CD4-positive, alpha-beta T cell treated with Interferon gamma for 1 hour (primary cell): ENCODE data around the gene TBC1D22A.

Source experiments
- DNase-seq: peaks from one replicate; pipeline ENCODE4 v3.0.0-alpha.2; 2020

TBC1D22A gene

DNA sequence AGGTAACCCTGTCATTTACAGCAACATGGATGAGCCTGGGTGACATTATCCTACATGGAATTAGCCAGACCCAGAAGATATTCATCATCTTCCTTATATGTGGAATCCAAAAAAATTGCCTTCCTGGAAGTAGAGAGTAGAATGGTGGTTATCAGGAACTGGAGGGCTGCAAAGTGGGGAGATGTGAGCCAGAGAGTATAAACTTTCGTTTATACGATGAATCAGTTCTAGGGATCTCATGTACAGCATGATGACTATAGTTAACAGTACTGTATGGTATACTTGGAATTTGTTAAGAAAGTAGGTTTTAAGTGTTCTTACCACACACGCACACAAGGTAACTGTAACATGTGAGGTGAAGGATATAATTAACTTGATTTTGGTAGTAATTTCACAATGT is 79.1 kb downstream of the TBC1D22A start:
- DNase-seq, result no peak

- DNase-seq, result no peak
Measured at GRCh38 chr22:46842606-46843005, 80.2 kb downstream of the TBC1D22A start.

DNA sequence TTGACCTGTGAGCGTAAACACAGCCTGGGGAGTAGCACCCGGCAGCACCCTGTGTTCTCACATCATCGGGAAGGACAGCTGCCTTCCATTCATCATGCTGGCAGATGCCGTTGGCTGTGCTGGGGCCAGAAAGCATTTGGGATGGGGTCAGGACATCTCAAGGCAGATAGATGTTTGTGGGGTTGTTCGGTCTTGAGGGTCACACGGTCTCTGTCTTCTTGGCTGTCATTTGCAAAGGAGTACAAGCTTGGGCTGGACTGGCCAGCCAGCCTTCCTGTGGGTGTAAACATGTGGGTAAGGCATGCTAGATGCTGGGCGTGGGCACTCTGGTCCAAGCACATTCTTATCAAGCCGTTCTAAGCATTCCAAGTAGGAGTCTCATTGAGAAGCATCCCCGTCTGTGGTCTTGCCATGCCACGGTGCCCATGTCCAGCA is 81.4 kb downstream of the TBC1D22A start:
- no peak for DNase-seq

DNA sequence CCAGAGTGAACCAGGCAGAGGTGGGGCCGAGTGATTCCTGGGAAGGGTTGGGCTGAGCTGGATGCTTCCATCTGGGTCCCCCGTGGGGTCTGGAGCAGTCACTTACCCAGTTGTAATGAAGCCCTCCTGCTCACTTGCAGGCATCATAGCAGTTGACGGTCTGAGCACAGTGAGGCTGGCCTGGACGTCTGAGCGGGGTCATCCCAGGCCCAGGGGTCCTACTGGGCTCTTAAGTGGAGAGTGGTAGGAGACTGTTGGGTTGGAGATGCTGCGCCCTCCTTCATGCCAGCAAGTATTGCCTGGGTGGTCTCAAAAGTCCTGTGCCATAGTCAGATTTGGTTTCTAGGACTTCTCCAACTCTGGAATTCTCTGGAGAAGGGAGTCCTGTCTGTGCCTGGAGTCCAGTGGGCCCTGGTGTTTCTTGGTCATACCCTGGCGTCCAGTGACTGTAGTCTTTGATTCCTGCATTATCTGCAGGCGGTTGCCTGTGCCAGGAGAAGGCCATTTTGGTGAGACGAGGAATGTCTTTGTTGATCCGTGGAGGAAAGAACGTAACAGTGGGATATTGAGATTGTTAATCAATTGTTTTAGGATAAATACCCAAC is 82.3 kb downstream of the TBC1D22A start:
- no peak for DNase-seq

DNA sequence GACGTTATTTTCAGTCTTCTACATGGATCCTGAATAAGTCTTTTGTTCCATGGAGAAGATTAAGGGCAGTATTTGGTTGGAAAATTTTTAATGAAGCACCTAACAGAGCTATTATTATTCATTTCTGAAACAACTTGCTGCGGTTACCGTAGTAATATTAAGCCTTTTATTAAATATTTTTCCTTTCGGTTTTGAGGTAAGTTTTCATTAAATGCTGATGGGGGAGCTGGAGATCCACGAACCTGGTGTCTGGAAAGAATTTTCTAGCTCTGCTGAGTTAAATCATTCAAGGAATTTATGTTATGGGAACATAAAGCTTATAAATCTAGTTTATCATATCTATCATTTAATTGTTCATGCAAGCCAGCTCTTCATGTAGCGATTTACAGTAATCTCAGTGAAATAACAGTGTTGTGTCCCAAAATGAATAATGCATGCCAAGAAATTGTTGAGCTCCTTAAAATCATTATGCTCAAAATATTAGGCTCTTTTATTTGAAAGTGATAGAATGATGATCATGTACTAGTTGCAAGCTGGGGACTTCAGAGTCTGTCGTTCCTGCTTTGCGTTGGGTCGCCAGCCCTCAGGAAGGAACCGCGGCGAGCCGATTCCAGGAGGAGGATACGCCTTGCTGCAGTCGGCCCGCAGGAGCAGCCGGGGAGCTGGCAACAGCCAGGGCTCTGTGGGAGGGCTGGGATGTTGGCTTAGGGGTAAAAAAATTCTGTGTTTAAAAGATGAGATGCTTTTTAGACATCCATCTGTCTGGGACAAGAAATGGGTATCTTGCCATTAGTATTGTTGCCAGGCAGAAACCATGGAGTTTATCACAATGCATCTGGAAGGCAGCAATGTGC is 83.1 kb downstream of the TBC1D22A start:
- DNase-seq, result no peak

DNA sequence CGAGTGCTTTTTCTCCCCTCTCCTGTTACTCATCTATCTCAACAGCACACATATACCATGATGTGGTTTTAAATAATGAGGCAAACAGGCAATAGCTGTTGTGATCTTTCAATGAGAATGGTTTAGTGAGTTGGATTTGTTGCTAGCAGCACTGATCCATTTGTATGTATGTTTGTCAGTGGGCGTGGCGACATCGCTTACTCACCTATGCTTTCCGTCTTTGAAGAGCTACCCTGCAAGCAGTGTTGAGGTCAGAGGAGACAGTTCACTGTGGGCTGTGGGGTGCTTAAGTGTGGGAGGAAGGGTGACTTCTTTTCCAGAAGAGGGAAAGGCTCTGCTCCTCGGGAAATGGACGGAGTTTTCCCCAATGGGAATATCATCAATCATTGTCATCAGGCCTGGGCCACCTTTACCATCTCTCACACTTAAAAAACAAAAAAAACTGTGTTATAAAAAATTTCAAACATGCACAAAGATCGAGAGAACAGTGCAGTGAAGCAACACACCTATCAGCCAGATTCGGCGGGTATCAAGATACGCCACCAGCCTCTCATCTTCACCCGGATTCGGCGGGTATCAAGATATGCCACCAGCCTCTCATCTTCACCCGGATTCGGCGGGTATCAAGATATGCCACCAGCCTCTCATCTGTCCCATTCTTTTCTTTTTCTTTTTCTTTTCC is 83.8 kb downstream of the TBC1D22A start:
- DNase-seq, result no peak

DNA sequence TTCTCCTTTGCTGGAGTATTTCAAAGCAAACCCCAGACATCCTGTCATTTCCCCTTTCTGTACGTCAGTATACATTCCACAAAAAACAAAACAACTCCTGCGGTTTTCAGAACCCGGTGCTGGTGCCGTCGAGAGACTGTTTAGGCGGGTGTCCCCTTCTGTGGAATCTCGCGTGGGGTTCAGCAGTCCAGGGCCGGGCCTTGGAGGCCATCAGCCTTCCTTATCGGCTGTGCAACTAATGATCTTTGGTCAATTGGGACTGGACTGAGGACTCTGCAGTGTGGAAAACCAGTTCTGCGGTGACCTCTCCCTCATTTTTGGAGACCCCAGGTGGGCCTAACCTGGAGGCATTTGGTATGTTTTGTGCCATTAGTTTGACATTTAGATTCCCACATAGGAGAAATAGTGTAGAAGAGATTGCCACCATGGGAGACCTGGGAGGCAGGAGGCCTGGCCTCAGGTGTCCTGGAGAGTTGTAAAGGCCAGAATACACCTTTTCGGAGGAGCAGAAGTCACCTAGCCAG is 84.4 kb downstream of the TBC1D22A start:
- no peak for DNase-seq

GRCh38 chr22:46848197-46848596 is 85.7 kb downstream of the TBC1D22A start:
- DNase-seq, result no peak

DNA sequence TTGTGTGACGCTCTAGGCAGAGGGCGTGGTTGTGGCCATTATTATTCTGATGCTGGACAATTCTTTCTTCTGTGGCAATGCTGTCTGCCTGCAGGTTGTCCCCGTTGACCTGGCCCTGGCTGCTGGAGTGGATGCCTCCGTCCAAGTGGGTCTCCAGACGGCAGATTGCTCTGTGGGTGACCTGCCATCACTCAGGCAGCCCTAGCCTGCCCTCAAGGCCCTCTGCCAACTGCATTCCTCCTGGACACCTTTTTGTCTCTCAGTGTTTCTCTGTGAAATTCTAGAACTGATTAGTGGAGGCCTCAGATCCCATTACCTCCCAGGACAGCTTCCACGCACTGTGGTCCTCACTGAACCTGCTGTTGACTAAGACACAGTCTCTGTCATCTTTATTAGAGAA is 86.7 kb downstream of the TBC1D22A start:
- DNase-seq, result no peak

DNA sequence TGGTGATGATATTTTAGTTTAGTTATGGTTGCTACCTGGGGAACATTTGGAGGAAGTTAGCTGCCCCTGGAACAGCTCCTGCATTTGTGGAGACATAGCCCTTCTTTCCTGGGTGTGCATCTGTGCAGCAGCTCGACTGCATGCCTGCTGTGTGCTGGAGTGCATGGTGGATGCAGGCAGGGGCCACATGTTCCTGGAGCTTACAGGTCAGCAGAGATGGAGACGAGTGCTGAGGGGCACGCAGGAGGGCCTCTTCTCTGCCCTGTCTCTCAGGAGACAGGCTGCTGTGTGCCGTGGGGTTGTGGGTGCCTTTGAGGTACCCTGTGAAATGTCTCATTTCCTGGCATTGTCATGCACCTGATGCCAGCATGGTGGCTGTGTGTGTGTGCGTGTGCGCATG is 87.5 kb downstream of the TBC1D22A start:
- DNase-seq, result no peak

- no peak for DNase-seq
Measured at GRCh38 chr22:46851311-46851710, 88.9 kb downstream of the TBC1D22A start.

GRCh38 chr22:46851941-46852340 is 89.5 kb downstream of the TBC1D22A start:
- DNase-seq, result no peak

- DNase-seq, result no peak
Measured at GRCh38 chr22:46852771-46853170, 90.3 kb downstream of the TBC1D22A start.

- no peak for DNase-seq
Measured at GRCh38 chr22:46853191-46853590, 90.7 kb downstream of the TBC1D22A start.

DNA sequence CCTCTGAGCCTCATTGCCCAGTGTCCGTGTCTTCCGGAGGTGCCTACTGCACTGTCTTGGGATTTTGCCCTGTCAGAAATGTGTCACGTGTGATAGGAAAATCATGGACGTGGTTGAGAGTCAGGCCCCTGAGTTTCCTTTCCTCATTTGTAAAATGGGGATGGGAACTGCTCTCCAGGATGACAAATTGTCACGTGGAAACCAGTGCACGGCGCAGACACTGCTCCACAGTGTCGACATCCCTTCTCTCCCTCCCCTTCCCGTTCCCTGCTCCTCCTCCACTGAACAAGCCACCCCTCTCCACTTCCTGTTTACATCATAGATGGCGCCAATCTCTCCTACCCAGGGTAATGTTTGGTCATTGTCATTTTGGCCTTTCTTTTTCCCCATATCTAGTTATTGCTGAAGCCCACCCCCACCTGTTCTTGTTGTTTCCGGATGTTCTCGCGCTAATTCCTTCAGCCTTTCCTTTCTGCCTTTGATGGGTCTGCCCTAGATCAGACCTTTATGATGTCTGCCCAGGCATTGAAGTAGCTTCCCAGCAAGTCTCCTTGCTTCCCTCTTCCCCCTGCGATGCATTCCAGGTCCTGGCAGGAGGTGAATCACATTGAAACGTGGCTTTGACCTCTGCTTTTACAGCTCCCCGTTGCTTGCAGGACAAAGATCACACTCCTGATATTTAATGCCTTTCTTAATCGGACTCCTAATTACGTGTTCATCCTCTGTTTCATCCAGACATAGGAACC is 91.8 kb downstream of the TBC1D22A start:
- DNase-seq, result peak; percentile 53

- no peak for DNase-seq
Measured at GRCh38 chr22:46855681-46856080, 93.2 kb downstream of the TBC1D22A start.

DNA sequence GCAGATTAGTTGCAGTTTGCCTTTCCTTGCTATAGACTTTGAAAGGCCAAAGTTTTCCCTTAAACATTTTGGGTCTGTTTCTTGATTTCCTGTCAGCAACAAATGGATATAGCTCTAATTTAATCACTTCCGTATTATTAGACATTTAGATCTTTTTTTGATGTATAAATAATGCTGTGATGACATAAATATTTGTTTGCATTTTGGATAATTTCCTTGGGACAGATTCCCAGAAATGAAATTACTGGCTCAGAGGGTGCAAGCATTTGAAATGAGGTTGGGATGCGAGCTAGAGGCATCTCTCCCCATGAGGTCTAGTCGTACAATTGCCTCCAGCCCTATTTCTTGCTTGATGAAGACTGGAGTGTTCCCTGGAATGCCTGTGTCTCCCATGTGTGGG is 94.2 kb downstream of the TBC1D22A start:
- no peak for DNase-seq

DNA sequence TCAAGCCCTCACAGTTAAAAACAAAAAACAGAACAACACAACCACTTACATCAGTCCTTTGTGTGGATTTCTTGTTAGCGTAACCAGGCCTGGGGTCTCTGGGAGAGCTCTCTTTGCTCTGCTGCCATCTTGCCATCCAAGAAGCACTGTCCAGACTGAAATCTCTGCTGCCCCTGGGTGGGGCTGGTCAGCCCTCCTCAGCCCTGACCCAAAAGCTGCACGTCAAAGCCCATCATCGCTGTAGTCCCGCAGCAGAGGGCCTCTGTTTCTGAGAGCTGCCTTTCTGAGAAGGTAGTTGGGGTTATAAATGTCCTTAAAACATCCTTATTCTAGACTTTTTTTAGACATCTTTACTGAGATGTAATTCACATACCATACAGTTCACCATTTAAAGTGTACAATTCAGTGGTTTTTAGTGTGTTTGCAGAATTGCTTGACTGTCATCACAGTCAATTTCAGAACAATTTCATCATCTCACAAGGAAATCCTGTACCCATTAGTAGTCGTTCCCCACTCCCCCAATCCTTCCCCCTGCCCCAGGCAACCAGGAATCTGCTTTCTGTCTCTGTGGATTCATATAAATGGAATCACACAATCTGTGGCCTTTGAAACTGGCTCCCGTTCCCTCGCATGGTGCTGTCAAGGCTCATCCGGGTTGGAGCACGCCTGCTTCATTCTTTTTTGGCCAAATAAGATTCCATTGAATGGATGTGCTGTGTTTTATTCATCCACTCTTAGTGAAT is 94.9 kb downstream of the TBC1D22A start:
- no peak for DNase-seq

DNA sequence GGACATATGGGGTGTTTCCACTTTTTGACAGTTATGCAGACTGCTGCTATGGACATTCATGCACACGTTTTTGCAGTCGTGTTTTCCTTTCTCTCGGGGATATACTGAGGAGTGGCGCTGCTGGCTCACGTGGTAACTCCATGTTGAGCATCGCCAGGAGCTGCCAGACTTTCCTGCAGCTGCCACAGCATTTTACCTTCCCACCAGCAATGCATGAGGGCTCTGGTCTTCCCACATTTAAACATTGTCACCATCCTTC is 95.4 kb downstream of the TBC1D22A start:
- DNase-seq, result no peak

GRCh38 chr22:46858181-46858771 is 95.8 kb downstream of the TBC1D22A start:
- no peak for DNase-seq

DNA sequence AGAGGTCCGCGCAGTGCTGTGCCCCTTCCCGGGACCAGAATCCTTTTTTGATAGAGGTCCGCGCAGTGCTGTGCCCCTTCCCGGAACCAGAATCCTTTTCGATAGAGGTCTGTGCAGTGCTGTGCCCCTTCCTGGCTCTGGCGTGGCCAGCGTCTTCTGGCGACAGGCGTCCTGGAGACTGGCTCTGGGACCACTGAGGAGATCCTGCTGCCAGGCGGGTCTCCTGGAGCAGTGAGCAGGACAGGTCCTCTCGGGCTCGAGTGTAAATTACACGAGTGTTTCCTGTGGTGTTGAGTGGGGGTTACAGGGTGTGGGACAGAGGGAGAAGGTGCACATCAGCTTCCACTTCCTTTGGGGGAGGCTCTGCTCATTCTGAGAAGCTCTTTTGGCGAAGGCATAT is 98.1 kb downstream of the TBC1D22A start:
- DNase-seq, result no peak
